ENCODE results near the gene SUPT3H.

Gene SUPT3H

DNA sequence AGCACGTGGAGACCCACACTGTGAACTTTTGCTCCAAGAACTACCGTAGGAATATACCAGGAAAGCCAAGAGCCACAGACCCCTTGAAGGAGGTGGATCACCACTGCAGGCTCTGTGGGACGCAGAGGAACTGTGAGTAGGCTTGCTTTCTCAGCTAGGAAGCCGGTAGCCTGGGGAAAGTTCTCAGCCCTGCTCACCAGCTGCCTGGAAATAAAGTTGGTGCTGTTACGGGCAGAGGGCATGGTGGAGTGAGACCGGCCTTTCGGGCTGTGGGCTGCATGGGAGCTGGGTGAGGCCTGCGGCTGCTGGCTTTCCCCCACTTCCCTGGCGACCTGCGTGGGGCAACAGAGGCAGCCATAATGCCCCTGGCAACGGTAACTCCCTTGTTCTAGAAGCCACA is 422.6 kb downstream of the SUPT3H start:
- DNase-seq = no peak
- in situ Hi-C loops (cut with MboI; ENCODE audit: low pct_unique_long_range_greater_than_20kb, low sequenced_read_pairs) = no loop called here

DNA sequence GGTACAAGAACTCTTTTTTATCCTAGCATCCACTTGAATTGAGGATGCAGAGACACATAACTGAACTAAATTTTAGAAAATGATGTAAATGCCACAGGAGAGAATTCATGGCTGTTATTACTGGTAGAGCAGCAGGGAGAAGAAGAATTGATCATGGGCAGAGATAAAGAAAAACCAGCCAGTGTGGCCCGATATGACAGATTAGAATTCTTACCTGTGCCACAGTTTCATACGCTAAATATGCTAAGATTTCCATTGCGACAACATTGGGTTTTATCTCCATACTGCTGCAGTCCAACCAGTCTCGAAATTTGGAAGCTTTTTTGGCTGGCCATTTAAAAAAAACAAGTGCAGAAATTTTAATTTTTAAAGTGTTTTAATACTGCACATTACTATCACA is 423.5 kb downstream of the SUPT3H start:
- in situ Hi-C loops (cut with MboI; ENCODE audit: low pct_unique_long_range_greater_than_20kb, low sequenced_read_pairs) = no loop called here

DNA sequence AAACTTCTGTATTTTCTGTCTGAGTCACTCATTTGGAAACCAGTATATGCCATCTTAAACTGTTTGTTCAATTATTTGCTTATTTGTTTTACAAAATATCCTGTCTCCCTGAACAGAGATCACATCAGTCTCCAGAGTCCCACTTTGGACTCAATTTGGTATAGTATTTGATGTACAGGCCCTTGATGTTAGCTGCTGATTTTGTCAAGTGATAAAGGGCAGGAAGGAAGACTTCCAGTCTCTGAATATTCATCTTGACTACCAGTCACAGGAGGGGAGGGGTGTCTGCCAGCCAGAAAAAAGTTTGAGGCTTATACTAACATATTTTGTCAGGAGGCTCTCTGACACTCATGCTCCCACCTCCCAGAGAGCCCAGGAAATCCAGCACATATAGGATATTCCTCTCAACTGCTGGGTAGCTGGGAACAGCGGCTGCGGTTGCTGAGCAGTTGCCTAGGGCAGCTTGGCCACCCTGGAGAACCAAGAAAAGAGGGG is 426.4 kb downstream of the SUPT3H start:
- no peak for DNase-seq
- in situ Hi-C loops (cut with MboI; ENCODE audit: low pct_unique_long_range_greater_than_20kb, low sequenced_read_pairs) = no loop called here

More for the DNA sequence above, 423.5 kb downstream of the SUPT3H start:
- no peak for DNase-seq

- no peak for DNase-seq
- in situ Hi-C loops (cut with MboI; ENCODE audit: low pct_unique_long_range_greater_than_20kb, low sequenced_read_pairs) = no loop called here
Observed at GRCh38 chr6:44949596-44950201, 428.0 kb downstream of the SUPT3H start.

GRCh38 chr6:44943541-44943940 is 434.2 kb downstream of the SUPT3H start:
- in situ Hi-C loops (cut with MboI; ENCODE audit: low pct_unique_long_range_greater_than_20kb, low sequenced_read_pairs) = no loop called here
- no peak for DNase-seq

DNA sequence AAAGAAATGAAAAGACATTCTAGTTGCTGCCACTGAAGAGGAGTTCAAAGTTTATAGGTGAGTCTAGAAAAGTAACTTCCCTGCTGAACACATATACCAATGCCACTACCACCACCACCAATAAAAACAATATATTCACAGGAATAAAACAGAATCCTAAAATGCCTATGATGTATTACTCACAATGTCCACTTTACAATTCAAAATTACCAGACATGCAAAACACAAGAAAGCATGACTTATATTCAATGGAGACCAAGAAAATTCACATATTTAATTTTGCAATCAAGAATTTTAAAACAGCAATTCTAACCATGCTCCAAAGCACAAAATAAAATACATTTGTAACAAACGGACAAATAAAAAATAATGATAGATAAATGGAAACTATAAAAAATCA is 434.9 kb downstream of the SUPT3H start:
- no peak for DNase-seq
- in situ Hi-C loops (cut with MboI; ENCODE audit: low pct_unique_long_range_greater_than_20kb, low sequenced_read_pairs) = no loop called here

GRCh38 chr6:44942201-44942600 is 435.5 kb downstream of the SUPT3H start:
- no peak for DNase-seq
- in situ Hi-C loops (cut with MboI; ENCODE audit: low pct_unique_long_range_greater_than_20kb, low sequenced_read_pairs) = no loop called here

- no peak for DNase-seq
- in situ Hi-C loops (cut with MboI; ENCODE audit: low pct_unique_long_range_greater_than_20kb, low sequenced_read_pairs) = no loop called here
Observed at GRCh38 chr6:44940367-44940766, 437.4 kb downstream of the SUPT3H start.

DNA sequence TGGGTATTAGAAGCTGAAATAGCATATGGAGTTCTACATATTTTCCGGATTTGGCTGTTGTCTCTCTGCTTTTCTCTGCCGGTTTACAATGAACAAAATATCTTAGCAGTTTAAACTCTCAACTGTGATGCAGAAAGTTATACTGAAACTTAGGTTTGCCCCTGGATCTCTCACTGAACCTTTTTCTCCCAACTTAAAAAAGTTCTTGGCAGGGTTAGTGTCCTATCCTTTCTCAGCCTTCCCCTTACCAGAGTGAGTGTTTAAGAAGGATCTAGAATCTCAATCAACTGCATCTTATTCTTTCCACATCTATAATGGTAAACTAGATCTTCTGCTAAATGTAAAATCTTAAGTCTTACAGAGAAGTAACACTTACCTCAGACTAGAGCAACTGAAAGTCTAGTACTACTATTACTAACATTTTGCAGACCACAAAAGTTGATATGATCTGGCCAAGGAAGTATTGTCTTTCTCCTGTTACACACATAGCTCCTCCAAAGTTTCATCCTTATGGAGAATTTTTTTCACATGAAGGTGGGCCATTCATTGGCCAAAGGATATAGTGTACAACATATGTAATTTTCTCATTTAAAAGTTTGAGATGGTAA is 441.9 kb downstream of the SUPT3H start:
- DNase-seq = no peak
- in situ Hi-C loops (cut with MboI; ENCODE audit: low pct_unique_long_range_greater_than_20kb, low sequenced_read_pairs) = no loop called here

DNA sequence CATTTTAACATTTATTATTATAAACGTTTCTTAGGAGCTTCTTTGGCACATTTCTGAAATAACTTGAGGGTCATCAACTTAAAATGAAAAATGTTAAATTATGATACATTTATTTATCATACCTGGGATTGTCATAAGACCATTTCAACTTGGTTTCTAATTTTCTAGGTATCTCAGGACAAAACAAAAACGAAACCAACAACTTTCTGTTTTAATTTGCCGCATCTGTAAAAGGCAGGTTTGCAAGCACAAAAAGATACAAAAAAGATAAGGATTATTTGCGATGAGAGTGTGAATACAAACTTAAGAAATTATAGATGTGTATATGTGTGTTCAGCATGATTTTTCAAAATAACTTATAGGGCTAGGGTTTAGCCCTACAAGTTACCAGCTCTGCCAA is 444.6 kb downstream of the SUPT3H start:
- DNase-seq = no peak
- in situ Hi-C loops (cut with MboI; ENCODE audit: low pct_unique_long_range_greater_than_20kb, low sequenced_read_pairs) = no loop called here

DNA sequence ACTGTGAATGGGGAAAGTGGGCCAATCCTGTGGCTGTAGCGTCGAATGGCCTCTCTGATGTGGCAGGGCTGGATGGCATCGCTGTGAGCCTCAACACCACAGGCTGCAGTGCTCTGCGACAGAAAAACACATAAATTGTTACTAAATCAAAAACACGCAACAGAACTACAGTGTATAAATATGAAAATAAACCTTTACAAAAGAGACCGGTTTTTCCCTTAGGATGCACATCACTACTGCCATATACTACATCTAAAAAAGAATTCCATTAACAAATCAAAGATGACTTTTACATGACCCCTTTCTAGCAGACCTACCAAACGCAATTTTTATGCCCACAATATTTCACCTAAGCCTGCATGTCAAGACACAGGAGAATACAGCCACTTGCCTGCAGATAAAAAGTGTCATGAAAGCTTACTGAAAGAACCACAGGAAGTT is 445.1 kb downstream of the SUPT3H start:
- in situ Hi-C loops (cut with MboI; ENCODE audit: low pct_unique_long_range_greater_than_20kb, low sequenced_read_pairs) = no loop called here

DNA sequence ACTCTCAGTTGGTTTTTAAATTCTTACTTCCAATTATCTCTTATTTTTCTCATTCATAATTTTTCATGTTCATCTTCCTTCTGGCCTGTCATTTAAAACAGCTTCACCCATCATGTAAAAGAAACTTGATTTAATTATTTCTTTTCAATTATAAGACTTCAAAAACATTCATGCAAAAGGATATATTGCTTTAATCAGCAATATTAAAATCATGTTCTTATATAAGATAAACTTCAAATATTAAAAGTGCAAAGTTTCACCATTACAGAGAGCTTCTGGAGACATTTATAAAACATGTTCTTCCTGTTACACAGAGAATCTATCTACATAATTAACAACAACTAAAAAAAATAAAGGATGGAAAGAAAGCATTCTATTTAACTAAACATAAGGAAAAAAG is 446.3 kb downstream of the SUPT3H start:
- in situ Hi-C loops (cut with MboI; ENCODE audit: low pct_unique_long_range_greater_than_20kb, low sequenced_read_pairs) = no loop called here
- DNase-seq = no peak

More for the DNA sequence above, 445.1 kb downstream of the SUPT3H start:
- DNase-seq = no peak

DNA sequence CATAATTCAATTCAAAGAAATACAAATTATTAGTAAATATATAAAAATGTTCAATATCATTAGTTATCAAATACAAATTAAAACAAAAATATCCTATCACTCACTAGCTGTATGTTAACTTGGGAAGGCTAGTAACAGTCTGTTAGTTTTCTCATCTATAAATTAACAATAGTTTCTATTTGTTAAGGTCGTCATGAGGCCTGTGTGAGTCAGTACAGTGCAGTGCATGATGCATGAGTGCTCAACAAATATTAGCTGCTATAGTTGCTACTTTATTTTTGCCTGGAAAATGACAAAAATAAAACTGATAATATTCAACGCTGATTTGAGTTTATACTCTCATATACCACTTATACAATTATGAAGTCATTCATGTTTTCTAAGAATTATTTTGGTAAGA is 451.2 kb downstream of the SUPT3H start:
- no peak for DNase-seq
- in situ Hi-C loops (cut with MboI; ENCODE audit: low pct_unique_long_range_greater_than_20kb, low sequenced_read_pairs) = no loop called here

- in situ Hi-C loops (cut with MboI; ENCODE audit: low pct_unique_long_range_greater_than_20kb, low sequenced_read_pairs) = no loop called here
Observed at GRCh38 chr6:44925100-44925739, 452.5 kb downstream of the SUPT3H start.

GRCh38 chr6:44923444-44923843 is 454.3 kb downstream of the SUPT3H start:
- DNase-seq = no peak
- in situ Hi-C loops (cut with MboI; ENCODE audit: low pct_unique_long_range_greater_than_20kb, low sequenced_read_pairs) = no loop called here

More at GRCh38 chr6:44925100-44925739, 452.5 kb downstream of the SUPT3H start:
- DNase-seq = peak; percentile 54

GRCh38 chr6:44921798-44922197 is 455.9 kb downstream of the SUPT3H start:
- DNase-seq = no peak
- in situ Hi-C loops (cut with MboI; ENCODE audit: low pct_unique_long_range_greater_than_20kb, low sequenced_read_pairs) = no loop called here

DNA sequence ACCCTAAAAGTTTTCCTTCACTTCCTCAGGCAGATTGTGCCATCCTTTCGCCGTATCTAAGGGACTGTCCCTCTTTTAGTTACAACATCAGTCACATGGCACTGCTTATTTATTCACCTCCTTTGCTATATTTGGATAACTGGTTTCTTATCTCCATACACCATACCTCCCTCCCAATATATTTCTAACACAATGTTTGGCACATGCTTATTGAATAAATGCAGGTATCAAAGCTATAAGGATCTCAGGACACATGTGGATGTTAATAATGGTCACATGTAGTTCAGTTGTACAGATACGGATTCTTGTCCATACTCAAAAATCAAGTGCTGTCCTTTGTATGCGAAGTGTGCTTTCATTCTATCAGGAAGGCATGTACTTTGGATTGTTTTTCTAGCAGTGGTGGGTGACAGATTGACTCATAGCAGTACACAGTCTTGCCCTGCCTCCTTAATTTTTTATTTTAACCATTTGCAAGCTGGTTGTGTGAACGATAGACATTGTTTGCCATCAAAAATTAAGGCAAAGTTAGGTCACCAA is 456.7 kb downstream of the SUPT3H start:
- in situ Hi-C loops (cut with MboI; ENCODE audit: low pct_unique_long_range_greater_than_20kb, low sequenced_read_pairs) = no loop called here
- no peak for DNase-seq

DNA sequence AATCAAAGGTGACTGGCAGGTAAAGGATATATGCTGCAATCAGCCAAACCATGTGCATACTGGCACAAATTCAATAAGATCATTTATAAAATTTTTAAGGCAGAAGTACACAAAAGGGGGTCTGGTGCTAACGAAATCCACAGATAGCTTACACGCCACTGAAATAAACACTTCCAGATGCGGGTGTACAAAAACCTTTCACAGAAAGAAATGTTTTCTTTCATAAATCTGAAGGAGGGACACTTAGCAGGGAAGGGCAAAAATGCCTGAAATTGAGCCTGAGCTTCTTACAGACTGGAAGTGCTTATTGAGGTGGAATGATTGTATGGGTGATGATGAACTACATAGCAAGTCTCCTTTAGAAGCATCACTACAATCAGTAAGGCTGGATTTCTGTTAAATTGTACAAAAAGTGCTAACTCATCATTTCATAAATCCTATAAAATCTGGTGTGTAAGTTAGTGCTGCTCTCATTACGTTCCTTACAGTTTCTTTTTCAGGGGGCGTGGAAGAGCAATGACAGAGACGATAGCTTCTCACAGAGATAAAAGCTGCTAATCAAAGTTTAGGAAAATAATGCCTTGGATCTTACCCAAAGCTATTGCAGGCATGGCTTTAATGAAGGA is 458.9 kb downstream of the SUPT3H start:
- in situ Hi-C loops (cut with MboI; ENCODE audit: low pct_unique_long_range_greater_than_20kb, low sequenced_read_pairs) = no loop called here
- no peak for DNase-seq

- in situ Hi-C loops (cut with MboI; ENCODE audit: low pct_unique_long_range_greater_than_20kb, low sequenced_read_pairs) = no loop called here
- DNase-seq = no peak
Observed at GRCh38 chr6:44917430-44917829, 460.3 kb downstream of the SUPT3H start.

GRCh38 chr6:44915111-44915510 is 462.6 kb downstream of the SUPT3H start:
- in situ Hi-C loops (cut with MboI; ENCODE audit: low pct_unique_long_range_greater_than_20kb, low sequenced_read_pairs) = no loop called here

More at GRCh38 chr6:44915111-44915510, 462.6 kb downstream of the SUPT3H start:
- no peak for DNase-seq
